ENCODE results near the gene GTF3A.

- TF ChIP-seq CTCF (IDR thresholded peaks at IDR 0.05; ENCODE audit: low read depth, low read length), result no peak
- TF ChIP-seq POLR2A (IDR thresholded peaks at IDR 0.05; ENCODE audit: extremely low read depth, insufficient read length), result no peak
- no peak for TF ChIP-seq MAX (IDR thresholded peaks at IDR 0.05; ENCODE audit: low read depth, low read length)
Measured at GRCh38 chr13:27465611-27466010, 41.2 kb downstream of the GTF3A start.
